WTC11 (cell line): ENCODE results near the gene EXOSC3.

Experiments
- NR3C1 ChIP-seq: sonication (generic); formaldehyde crosslinking; conservative IDR thresholded peaks from 2 replicates; pipeline ENCODE4 v1.8.1; 2023; ENCODE audit warnings: low read depth, mild to moderate bottlenecking, missing genetic modification reagents
- TF ChIP-seq, protein P1 (sequence below): sonication (generic); formaldehyde crosslinking; IDR thresholded peaks from 2 replicates; pipeline ENCODE4 v1.8.0; 2022; ENCODE audit warnings: mild to moderate bottlenecking, missing genetic modification reagents

DNA sequence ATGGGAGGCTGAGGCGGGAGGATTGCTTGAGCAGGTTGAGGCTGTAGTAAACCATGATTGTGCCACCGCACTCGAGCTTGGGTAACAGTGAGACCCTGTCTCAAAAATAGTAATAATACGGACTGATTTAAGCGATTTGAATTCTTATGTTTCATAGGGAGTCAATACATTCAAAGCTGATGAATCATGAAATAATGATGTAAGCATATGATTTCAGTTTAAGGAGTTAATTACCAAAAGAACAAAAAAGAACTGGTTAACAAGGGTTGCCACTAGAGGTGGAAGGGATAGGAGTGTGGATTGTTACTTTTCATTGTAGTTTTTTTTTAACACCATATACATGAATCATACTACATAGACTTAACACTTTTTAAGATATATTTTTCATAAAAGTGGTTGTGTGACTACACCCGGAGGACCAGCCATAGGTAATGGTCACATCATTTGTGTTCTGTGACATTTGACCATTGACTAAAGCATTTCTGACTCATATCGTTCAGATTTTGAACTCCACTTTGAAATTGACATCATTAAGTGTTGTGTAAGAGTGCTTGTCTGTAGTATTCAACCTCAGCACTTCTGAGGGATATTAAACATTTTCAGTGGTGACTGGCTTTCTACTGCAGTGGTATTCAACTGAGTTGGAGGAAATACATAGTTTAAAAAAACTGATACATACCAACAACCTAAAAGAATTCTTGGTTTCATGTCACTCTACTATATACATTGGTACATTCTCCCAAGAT is 24.3 kb downstream of the EXOSC3 start:
- TF ChIP-seq NR3C1 (CRISPR knock-in tag): no peak
- TF ChIP-seq, protein P1, sequence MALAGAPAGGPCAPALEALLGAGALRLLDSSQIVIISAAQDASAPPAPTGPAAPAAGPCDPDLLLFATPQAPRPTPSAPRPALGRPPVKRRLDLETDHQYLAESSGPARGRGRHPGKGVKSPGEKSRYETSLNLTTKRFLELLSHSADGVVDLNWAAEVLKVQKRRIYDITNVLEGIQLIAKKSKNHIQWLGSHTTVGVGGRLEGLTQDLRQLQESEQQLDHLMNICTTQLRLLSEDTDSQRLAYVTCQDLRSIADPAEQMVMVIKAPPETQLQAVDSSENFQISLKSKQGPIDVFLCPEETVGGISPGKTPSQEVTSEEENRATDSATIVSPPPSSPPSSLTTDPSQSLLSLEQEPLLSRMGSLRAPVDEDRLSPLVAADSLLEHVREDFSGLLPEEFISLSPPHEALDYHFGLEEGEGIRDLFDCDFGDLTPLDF (CRISPR knock-in tag): no peak
